Endothelial cell of umbilical vein (primary cell): ENCODE results near the gene HGF. TPM values are rescaled to one million over a fixed set of nuclear protein-coding genes. Genes with fewer than 3 reads are reported as not detected.

Experiments
- BruUV-seq: library from RNA; stranded (reverse); fragments of 400-500 nt; replicated peaks from 2 replicates; lab custom pipeline; 2021; lab: Mats Ljungman, UMichigan
- CTCF ChIA-PET: fragments of 300-600, 350-600 bp; sonication (Branson Sonifier 250); formaldehyde crosslinking; loops from one replicate; lab custom pipeline; 2021; ENCODE audit warnings: antibody characterized with exemption, inconsistent platforms; lab: Charles Lee
- POLR2A ChIA-PET: fragments of 300-600, 350-600 bp; sonication (Branson Sonifier 250); formaldehyde crosslinking; loops from one replicate; lab custom pipeline; 2021; ENCODE audit warnings: antibody characterized with exemption, inconsistent platforms; lab: Charles Lee
- DNase-seq: peaks from one replicate; pipeline ENCODE4 v3.0.0-alpha.2; 2011; ENCODE audit warnings: low read depth, low spot score
- FAIRE-seq: peaks from 2 replicates; lab custom pipeline; 2011; peaks lifted over from hg19 to GRCh38; lab: Jason Lieb, UNC
- H2AFZ ChIP-seq: 2 replicates; pipeline ENCODE4 v1.6.0; 2012; ENCODE audit warnings: low read depth, low read length, control low read depth, inconsistent platforms
- H3K27ac ChIP-seq: 2 replicates; pipeline ENCODE4 v1.5.1; 2011; ENCODE audit warnings: low read depth, mild to moderate bottlenecking, control low read depth, low read length, moderate library complexity; ENCODE audit not compliant: insufficient read depth
- H3K27me3 ChIP-seq, 2 experiments: 2 replicates each; pipeline versions ENCODE4 v1.6.0 to v1.6.1; 2011; ENCODE audit warnings: low read length in 2 of 2, mixed read lengths in 1 of 2; ENCODE audit not compliant: control insufficient read depth in 2 of 2, insufficient read depth in 2 of 2
- H3K36me3 ChIP-seq, 2 experiments: 2 replicates in 1 of 2; 3 replicates in 1 of 2; pipeline ENCODE4 v1.5.1; 2011; ENCODE audit warnings: low read length in 2 of 2, mild to moderate bottlenecking in 1 of 2, moderate library complexity in 1 of 2; ENCODE audit not compliant: control insufficient read depth in 2 of 2, insufficient read depth in 2 of 2; ENCODE audit errors: extremely low read depth in 1 of 2
- H3K4me1 ChIP-seq: 3 replicates; pipeline ENCODE4 v1.5.1; 2011; ENCODE audit warnings: mild to moderate bottlenecking, low read length; ENCODE audit not compliant: control insufficient read depth, insufficient read depth; ENCODE audit errors: extremely low read depth
- H3K4me2 ChIP-seq: 2 replicates; pipeline ENCODE4 v1.6.1; 2011; ENCODE audit warnings: low read length, control low read depth, mixed read lengths; ENCODE audit not compliant: insufficient read depth
- H3K4me3 ChIP-seq, 3 experiments: fragments of 200-600 bp in 1 of 3; sonication (generic), shearing (Covaris generic) in 1 of 3; replicated peaks in 1 of 3; 2 replicates each; pipeline ENCODE4 v1.5.1; 2011 to 2016; ENCODE audit warnings: control low read depth in 3 of 3, low read length in 3 of 3, mild to moderate bottlenecking in 2 of 3, inconsistent platforms in 1 of 3, low read depth in 1 of 3, moderate library complexity in 1 of 3; ENCODE audit not compliant: insufficient read depth in 1 of 3
- H3K79me2 ChIP-seq: 2 replicates; pipeline ENCODE4 v1.6.0; 2012; ENCODE audit warnings: low read length, inconsistent platforms; ENCODE audit not compliant: control insufficient read depth, insufficient read depth
- H3K9ac ChIP-seq: replicated peaks from 2 replicates; pipeline ENCODE3; 2011; ENCODE audit warnings: low read length, control low read depth; ENCODE audit not compliant: insufficient read depth; ENCODE audit errors: extremely low read depth
- H3K9me1 ChIP-seq: replicated peaks from 3 replicates; pipeline ENCODE4 v1.6.0; 2011; ENCODE audit warnings: mild to moderate bottlenecking, low read length; ENCODE audit not compliant: control insufficient read depth, insufficient read depth; ENCODE audit errors: extremely low read depth
- H3K9me3 ChIP-seq: replicated peaks from 2 replicates; pipeline ENCODE4 v1.5.1; 2012; ENCODE audit warnings: low read length, inconsistent platforms; ENCODE audit not compliant: control insufficient read depth, insufficient read depth
- H4K20me1 ChIP-seq: replicated peaks from 2 replicates; pipeline ENCODE3; 2011; ENCODE audit warnings: mild to moderate bottlenecking, low read length; ENCODE audit not compliant: control insufficient read depth, insufficient read depth; ENCODE audit errors: extremely low read depth
- CTCF ChIP-seq, 2 donors: IDR thresholded peaks; 1 replicate in 1 of 2; 2 replicates in 1 of 2; pipeline ENCODE4 v1.5.1; 2011; ENCODE audit warnings: low read length in 2 of 2, mild to moderate bottlenecking in 2 of 2, moderate library complexity in 2 of 2, control low read depth in 1 of 2, inconsistent platforms in 1 of 2, low read depth in 1 of 2; ENCODE audit not compliant: insufficient read depth in 1 of 2; ENCODE audit errors: extremely low read depth in 1 of 2
- EZH2 ChIP-seq: IDR thresholded peaks from 2 replicates; pipeline ENCODE4 v1.6.1; 2012; ENCODE audit warnings: borderline replicate concordance, low read depth, mild to moderate bottlenecking, moderate library complexity, low read length, inconsistent platforms; ENCODE audit not compliant: severe bottlenecking
- FOS ChIP-seq: IDR thresholded peaks from 2 replicates; pipeline ENCODE4 v1.6.1; 2011; ENCODE audit warnings: mild to moderate bottlenecking, low read length, moderate library complexity, borderline replicate concordance; ENCODE audit not compliant: insufficient read depth
- GATA2 ChIP-seq: IDR thresholded peaks from 2 replicates; pipeline ENCODE4 v1.7.0; 2011; ENCODE audit warnings: low read depth, mild to moderate bottlenecking, moderate library complexity, mixed read lengths, low read length; ENCODE audit not compliant: insufficient read length, insufficient read depth
- JUN ChIP-seq: IDR thresholded peaks from 2 replicates; pipeline ENCODE4 v1.6.1; 2011; ENCODE audit warnings: borderline replicate concordance, low read depth; ENCODE audit not compliant: insufficient read length, insufficient read depth
- MYC ChIP-seq: IDR thresholded peaks from one replicate; pipeline ENCODE4 v1.6.1; 2011; ENCODE audit warnings: mild to moderate bottlenecking, low read depth, low read length
- POLR2A ChIP-seq: IDR thresholded peaks from 2 replicates; pipeline ENCODE4 v1.6.1; 2012; ENCODE audit warnings: low read depth, mild to moderate bottlenecking, control low read depth, low read length
- POLR2AphosphoS5 ChIP-seq: IDR thresholded peaks from 2 replicates; pipeline ENCODE4 v1.6.1; 2012; ENCODE audit warnings: low read depth, mild to moderate bottlenecking, control low read depth, low read length, moderate library complexity; ENCODE audit not compliant: insufficient read depth
- dilution Hi-C: fragments of 300-500 bp; cut with MboI; formaldehyde crosslinking; loops from one replicate; pipeline ENCODE4 v1.15.0; 2019; ENCODE audit warnings: low sequenced_read_pairs; ENCODE audit not compliant: extremely low pct_ligation_motif_present
- intact Hi-C: fragments of 100-400 bp; cut with micrococcal nuclease; formaldehyde crosslinking; loops from one replicate; pipeline ENCODE4 v1.10.0; 2022
- polyA plus RNA-seq, 4 experiments: library from polyadenylated mRNA; depleted of rRNA in 3 of 4; stranded (reverse) in 3 of 4; unstranded in 1 of 4; fragments of >200 nt; gene quantifications; 2 replicates each; pipeline versions ENCODE4 v1.2.1 to v1.2.3, GENCODE V29; 2011 to 2012; ENCODE audit warnings: missing spikeins in 1 of 4
- total RNA-seq: library from RNA; stranded (reverse); gene quantifications from 2 replicates; pipeline ENCODE4 v1.2.3, GENCODE V29; 2021
- TF ChIP-seq, protein P1 (sequence below): IDR thresholded peaks from 2 replicates; pipeline ENCODE4 v1.6.1; 2011; ENCODE audit not compliant: insufficient read depth, insufficient read length

HGF gene
- total and polyA plus RNA-seq, 2 donors (not counting 3 experiments of a cell fraction or from before 2014, with no cell fraction given) = 0.15 to 0.18 TPM

- intact Hi-C loops = no loop called here
- Histone ChIP-seq H3K9me3 (no peaks in the 10 kb centered on the region), H3K27ac (no peak overlapping the region), H4K20me1 (no peaks in the 10 kb centered on the region), H3K27me3 (no peaks in the 10 kb centered on the region), H3K9ac (no peak overlapping the region), H2AFZ (peak overlapping the region; percentile 42), H3K79me2 (no peaks in the 10 kb centered on the region), H3K4me1 (no peaks in the 10 kb centered on the region), H3K9me1 (no peaks in the 10 kb centered on the region), H3K36me3 (no peaks in the 10 kb centered on the region), H3K4me2 (no peak overlapping the region), H3K4me3 (no peak overlapping the region)
- no peak for FAIRE-seq
- dilution Hi-C loops = no loop called here
- POLR2A ChIA-PET = no interaction called here
- TF ChIP-seq JUN (no peak), GATA2 (no peak), FOS (no peak), CTCF (IDR thresholded peaks at IDR 0.05; ENCODE audit: extremely low read depth in 1 of 2, insufficient read depth in 1 of 2, low read depth in 1 of 2, low read length in 2 of 2) (no peak), POLR2AphosphoS5 (no peak), MYC (no peak), EZH2 (no peak), POLR2A (no peak)
- TF ChIP-seq, protein P1, sequence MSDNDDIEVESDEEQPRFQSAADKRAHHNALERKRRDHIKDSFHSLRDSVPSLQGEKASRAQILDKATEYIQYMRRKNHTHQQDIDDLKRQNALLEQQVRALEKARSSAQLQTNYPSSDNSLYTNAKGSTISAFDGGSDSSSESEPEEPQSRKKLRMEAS = no peak
- CTCF ChIA-PET = no interaction called here
- no peak for DNase-seq
- BruUV-seq = no TSS peak
These were observed 33.8 kb downstream of the HGF start for GRCh38 chr7:81736091-81736490.
